H1 (cell line): ENCODE measurements around the gene SMIM38. TPM values are rescaled to one million over a fixed set of nuclear protein-coding genes. Genes with fewer than 3 reads are reported as not detected.

Experiments
- CTCF ChIA-PET: fragments of 300-600 bp; sonication (Branson Sonifier 250); formaldehyde crosslinking; loops from one replicate; lab custom pipeline; 2021; ENCODE audit not compliant: partially characterized antibody; lab: Charles Lee
- POLR2A ChIA-PET: fragments of 300-600 bp; sonication (Branson Sonifier 250); formaldehyde crosslinking; loops from one replicate; lab custom pipeline; 2021; ENCODE audit warnings: inconsistent platforms; ENCODE audit not compliant: partially characterized antibody; lab: Charles Lee
- DNase-seq, 2 experiments: peaks; one replicate each; pipeline versions ENCODE4 v3.0.0 to v3.0.0-alpha.2; 2010 to 2022; ENCODE audit warnings: low spot score in 2 of 2, low read depth in 1 of 2, mixed read lengths in 1 of 2
- FAIRE-seq: peaks from 2 replicates; lab custom pipeline; 2011; peaks lifted over from hg19 to GRCh38; lab: Jason Lieb, UNC
- H2AFZ ChIP-seq: 2 replicates; pipeline ENCODE4 v1.8.1; 2012; ENCODE audit warnings: low read length, inconsistent platforms
- H2AK5ac ChIP-seq: 2 replicates; pipeline ENCODE4 v1.6.1; 2013; ENCODE audit warnings: low read depth, low read length
- H2BK120ac ChIP-seq: replicated peaks from 2 replicates; pipeline ENCODE3; 2013; ENCODE audit warnings: low read depth, low read length, inconsistent platforms
- H2BK12ac ChIP-seq: 2 replicates; pipeline ENCODE4 v1.6.1; 2013; ENCODE audit warnings: low read depth, low read length
- H2BK15ac ChIP-seq: 2 replicates; pipeline ENCODE4 v1.6.1; 2013; ENCODE audit warnings: low read length
- H2BK20ac ChIP-seq: 2 replicates; pipeline ENCODE4 v1.6.1; 2013; ENCODE audit warnings: low read length
- H2BK5ac ChIP-seq: 2 replicates; pipeline ENCODE4 v1.6.1; 2013; ENCODE audit warnings: low read depth, low read length
- H3K14ac ChIP-seq: 2 replicates; pipeline ENCODE4 v1.6.1; 2013; ENCODE audit warnings: inconsistent platforms; ENCODE audit not compliant: insufficient read length
- H3K18ac ChIP-seq: 2 replicates; pipeline ENCODE4 v1.6.1; 2013; ENCODE audit warnings: low read length; ENCODE audit errors: extremely low read depth
- H3K23ac ChIP-seq: 2 replicates; pipeline ENCODE4 v1.6.1; 2013; ENCODE audit warnings: inconsistent platforms; ENCODE audit not compliant: insufficient read length
- H3K23me2 ChIP-seq: 2 replicates; pipeline ENCODE4 v1.6.1; 2013; ENCODE audit warnings: low read depth, low read length
- H3K27ac ChIP-seq: 2 replicates; pipeline ENCODE4 v1.6.1; 2011; ENCODE audit warnings: low read depth, low read length, inconsistent platforms
- H3K27me3 ChIP-seq, 4 experiments: replicated peaks in 1 of 4; 1 replicate in 1 of 4; 2 replicates in 3 of 4; pipeline versions ENCODE4 v1.6.1 to v1.8.1; 2011 to 2013; ENCODE audit warnings: low read length in 3 of 4, mild to moderate bottlenecking in 3 of 4, inconsistent platforms in 2 of 4, mixed read lengths in 2 of 4, moderate library complexity in 1 of 4; ENCODE audit not compliant: control insufficient read depth in 3 of 4, insufficient read depth in 3 of 4; ENCODE audit errors: extremely low read depth in 1 of 4
- H3K36me3 ChIP-seq, 4 experiments: 2 replicates each; pipeline versions ENCODE4 v1.6.1 to v1.8.1; 2011 to 2013; ENCODE audit warnings: mild to moderate bottlenecking in 4 of 4, low read length in 3 of 4, moderate library complexity in 2 of 4, control low read depth in 1 of 4, inconsistent platforms in 1 of 4; ENCODE audit not compliant: insufficient read depth in 4 of 4, control insufficient read depth in 2 of 4
- H3K4ac ChIP-seq: replicated peaks from 2 replicates; pipeline ENCODE3; 2013; ENCODE audit warnings: low read length, low read depth, mixed read lengths, inconsistent platforms; ENCODE audit not compliant: insufficient read length
- H3K4me1 ChIP-seq, 4 experiments: replicated peaks in 1 of 4; 1 replicate in 1 of 4; 2 replicates in 3 of 4; pipeline versions ENCODE4 v1.6.1 to v1.8.1; 2011 to 2013; ENCODE audit warnings: low read length in 3 of 4, inconsistent platforms in 2 of 4, mixed read lengths in 1 of 4; ENCODE audit not compliant: insufficient read depth in 4 of 4, control insufficient read depth in 3 of 4
- H3K4me2 ChIP-seq, 2 experiments: 2 replicates each; pipeline versions ENCODE4 v1.6.1 to v1.8.1; 2011 to 2013; ENCODE audit warnings: low read depth in 2 of 2, low read length in 2 of 2, control low read depth in 1 of 2, inconsistent platforms in 1 of 2, mild to moderate bottlenecking in 1 of 2; ENCODE audit not compliant: insufficient read depth in 1 of 2
- H3K4me3 ChIP-seq, 4 experiments: fragments of 200-600, 300-600 bp in 1 of 4; sonication (generic), shearing (Covaris generic), sonication (Bioruptor Twin) in 1 of 4; 2 replicates each; pipeline versions ENCODE4 v1.5.1 to v1.8.1; 2011 to 2016; ENCODE audit warnings: low read length in 4 of 4, low read depth in 3 of 4, control low read depth in 2 of 4, inconsistent platforms in 2 of 4, mild to moderate bottlenecking in 2 of 4, mixed read lengths in 1 of 4, moderate library complexity in 1 of 4; ENCODE audit not compliant: insufficient read depth in 2 of 4; ENCODE audit errors: extremely low read depth in 1 of 4
- H3K56ac ChIP-seq: replicated peaks from 2 replicates; pipeline ENCODE3; 2013; ENCODE audit warnings: low read depth, mild to moderate bottlenecking, mixed read lengths, low read length, inconsistent platforms; ENCODE audit not compliant: insufficient read length
- H3K79me1 ChIP-seq: 2 replicates; pipeline ENCODE4 v1.6.1; 2013; ENCODE audit warnings: low read depth, low read length, control low read depth
- H3K79me2 ChIP-seq, 2 experiments: 2 replicates each; pipeline versions ENCODE4 v1.6.1 to v1.8.1; 2012 to 2013; ENCODE audit warnings: low read length in 2 of 2, mild to moderate bottlenecking in 2 of 2, inconsistent platforms in 1 of 2; ENCODE audit not compliant: insufficient read depth in 2 of 2, control insufficient read depth in 1 of 2
- H3K9ac ChIP-seq, 4 experiments: replicated peaks in 1 of 4; 1 replicate in 1 of 4; 2 replicates in 3 of 4; pipeline versions ENCODE4 v1.6.1 to v1.8.1; 2011 to 2013; ENCODE audit warnings: low read depth in 3 of 4, low read length in 3 of 4, control low read depth in 2 of 4, mild to moderate bottlenecking in 2 of 4, moderate library complexity in 2 of 4, inconsistent platforms in 1 of 4; ENCODE audit errors: extremely low read depth in 1 of 4
- H3K9me3 ChIP-seq, 2 experiments: 2 replicates each; pipeline versions ENCODE4 v1.6.1 to v1.8.1; 2012 to 2013; ENCODE audit warnings: mild to moderate bottlenecking in 2 of 2, moderate library complexity in 2 of 2, control low read depth in 1 of 2, inconsistent platforms in 1 of 2, low read depth in 1 of 2, low read length in 1 of 2, mixed read lengths in 1 of 2; ENCODE audit not compliant: insufficient read depth in 2 of 2
- H4K20me1 ChIP-seq, 2 experiments: replicated peaks in 1 of 2; 2 replicates each; pipeline versions ENCODE3 to v1.8.1; 2011 to 2013; ENCODE audit warnings: inconsistent platforms in 2 of 2, low read length in 2 of 2, mild to moderate bottlenecking in 1 of 2; ENCODE audit not compliant: insufficient read depth in 2 of 2, control insufficient read depth in 1 of 2
- H4K5ac ChIP-seq: 2 replicates; pipeline ENCODE4 v1.6.1; 2013; ENCODE audit warnings: low read length, low read depth, mixed read lengths, inconsistent platforms; ENCODE audit not compliant: insufficient read length
- H4K8ac ChIP-seq: 2 replicates; pipeline ENCODE4 v1.8.0; 2013; ENCODE audit warnings: mild to moderate bottlenecking, moderate library complexity, low read length, inconsistent platforms; ENCODE audit not compliant: insufficient read depth; ENCODE audit errors: extremely low read depth
- H4K91ac ChIP-seq: replicated peaks from 2 replicates; pipeline ENCODE3; 2013; ENCODE audit warnings: low read length, mixed read lengths, inconsistent platforms; ENCODE audit not compliant: insufficient read length
- BACH1 ChIP-seq: IDR thresholded peaks from 2 replicates; pipeline ENCODE4 v1.6.1; 2012; ENCODE audit warnings: low read length, improper control_type of control experiment
- BRCA1 ChIP-seq: IDR thresholded peaks from 2 replicates; pipeline ENCODE4 v1.6.1; 2012; ENCODE audit warnings: low read depth, low read length, improper control_type of control experiment
- CHD2 ChIP-seq: IDR thresholded peaks from 2 replicates; pipeline ENCODE4 v1.6.1; 2012; ENCODE audit warnings: low read length, improper control_type of control experiment
- EP300 ChIP-seq, 2 experiments: IDR thresholded peaks; 1 replicate in 1 of 2; 2 replicates in 1 of 2; pipeline ENCODE4 v1.6.1; 2011 to 2012; ENCODE audit warnings: low read depth in 2 of 2, low read length in 2 of 2, mild to moderate bottlenecking in 2 of 2, borderline replicate concordance in 1 of 2, inconsistent platforms in 1 of 2, moderate library complexity in 1 of 2
- GABPA ChIP-seq: IDR thresholded peaks from 2 replicates; pipeline ENCODE4 v1.6.1; 2011; ENCODE audit warnings: mild to moderate bottlenecking, low read length, moderate library complexity, borderline replicate concordance; ENCODE audit not compliant: insufficient read depth
- HDAC2 ChIP-seq, 2 experiments: fragments of 300-600 bp in 1 of 2; sonication (generic) in 1 of 2; IDR thresholded peaks; 2 replicates each; pipeline ENCODE4 v1.6.1; 2011 to 2012; ENCODE audit warnings: low read depth in 2 of 2, low read length in 2 of 2, mild to moderate bottlenecking in 2 of 2, moderate library complexity in 2 of 2, borderline replicate concordance in 1 of 2, inconsistent platforms in 1 of 2
- HDAC6 ChIP-seq: IDR thresholded peaks from one replicate; pipeline ENCODE4 v1.7.1; 2012; ENCODE audit warnings: low read depth, mild to moderate bottlenecking, inconsistent platforms, low read length, moderate library complexity
- KDM5A ChIP-seq: fragments of 200-600 bp; IDR thresholded peaks from 2 replicates; pipeline ENCODE4 v1.7.1; 2012; ENCODE audit warnings: mild to moderate bottlenecking, low read length, inconsistent platforms, mixed read lengths
- PHF8 ChIP-seq: fragments of 200-600 bp; sonication (generic); conservative IDR thresholded peaks from 2 replicates; pipeline ENCODE4 v1.7.1; 2012; ENCODE audit warnings: low read depth, mild to moderate bottlenecking, inconsistent platforms, low read length, moderate library complexity
- RXRA ChIP-seq: IDR thresholded peaks from 2 replicates; pipeline ENCODE4 v1.6.1; 2011; ENCODE audit warnings: low read depth, mild to moderate bottlenecking, low read length, moderate library complexity; ENCODE audit not compliant: insufficient read depth
- SIN3A ChIP-seq, 2 experiments: IDR thresholded peaks in 1 of 2; conservative IDR thresholded peaks in 1 of 2; 2 replicates each; pipeline ENCODE4 v1.6.1; 2011 to 2012; ENCODE audit warnings: low read length in 2 of 2, improper control_type of control experiment in 1 of 2, low read depth in 1 of 2, mild to moderate bottlenecking in 1 of 2
- SIRT6 ChIP-seq: IDR thresholded peaks from one replicate; pipeline ENCODE4 v1.7.1; 2012; ENCODE audit warnings: low read length, inconsistent platforms
- SP2 ChIP-seq: IDR thresholded peaks from 2 replicates; pipeline ENCODE4 v1.6.1; 2012; ENCODE audit warnings: mild to moderate bottlenecking, low read length, inconsistent platforms
- SUZ12 ChIP-seq: fragments of 200-600 bp; sonication (generic); IDR thresholded peaks from 2 replicates; pipeline ENCODE4 v1.6.1; 2012; ENCODE audit warnings: mild to moderate bottlenecking, inconsistent platforms, low read length, moderate library complexity, mixed read lengths
- TBP ChIP-seq: IDR thresholded peaks from 2 replicates; pipeline ENCODE4 v1.6.1; 2011; ENCODE audit warnings: low read depth, low read length, improper control_type of control experiment
- YY1 ChIP-seq: IDR thresholded peaks from 2 replicates; pipeline ENCODE4 v1.6.1; 2011; ENCODE audit warnings: low read depth, mild to moderate bottlenecking, low read length
- WGBS, 2 experiments: shearing (Covaris generic) in 1 of 2; methylation state at CpG; one replicate each; pipeline versions ENCODE4 v1.1.6 to v1.1.7; 2013 to 2015; ENCODE audit warnings: low lambda C conversion rate in 2 of 2, mixed read lengths in 2 of 2, inconsistent platforms in 1 of 2, low coverage in 1 of 2, missing lambda C conversion rate in 1 of 2; ENCODE audit not compliant: insufficient replicate concordance in 2 of 2, insufficient coverage in 1 of 2, insufficient read length in 1 of 2; ENCODE audit errors: extremely low coverage in 1 of 2, missing lambda C conversion rate in 1 of 2; 5-methylcytosine and 5-hydroxymethylcytosine counted together
- polyA plus RNA-seq, 7 experiments: library from polyadenylated mRNA; depleted of rRNA in 3 of 7; stranded (reverse) in 5 of 7; unstranded in 2 of 7; fragments of >200 nt in 5 of 7; fragments of 200-250 nt in 2 of 7; gene quantifications; 1 replicate in 5 of 7; 2 replicates in 1 of 7; 4 replicates in 1 of 7; pipeline versions ENCODE4 v1.2.1 to v1.2.3, GENCODE V29; 2011 to 2013; ENCODE audit warnings: missing spikeins in 2 of 7, mixed read lengths in 2 of 7
- total RNA-seq: library from RNA; stranded (reverse); fragmentation: NEBNext Ultra II Directional; extraction: Animal tissue kit (Norgen Biotek cat#: 25700); gene quantifications from 2 replicates; pipeline ENCODE4 v1.2.1, GENCODE V29; 2021

Gene SMIM38
- total and polyA plus RNA-seq, 2 of the 8 experiments (the other 6 are each of a cell fraction or from before 2014, with no cell fraction given): 0.17 to 0.20 TPM

DNA sequence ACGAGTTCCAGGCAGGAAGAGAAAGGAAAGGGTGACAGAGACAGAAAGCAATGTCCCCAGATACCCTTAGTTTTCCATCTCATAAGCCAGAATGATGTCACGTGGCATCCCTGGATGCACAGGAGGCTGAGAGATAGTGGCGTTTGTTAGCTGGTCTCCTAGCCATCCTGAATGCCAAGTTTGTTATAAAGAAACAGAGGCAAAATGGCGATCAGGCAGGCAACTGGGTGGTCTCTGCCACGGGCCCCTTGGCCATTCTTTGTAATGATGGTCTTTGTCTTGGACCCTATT is 5.3 kb downstream of the SMIM38 start:
- Histone ChIP-seq H4K5ac (no peak overlapping the region), H2BK15ac (no peak overlapping the region), H3K36me3 (no peaks in the 10 kb centered on the region), H2BK20ac (no peak overlapping the region), H3K23me2 (no peaks in the 10 kb centered on the region), H4K20me1 (no peaks in the 10 kb centered on the region), H3K23ac (no peak overlapping the region), H4K91ac (no peak overlapping the region), H4K8ac (no peak overlapping the region), H3K4me2 (no peak overlapping the region), H2BK120ac (no peak overlapping the region), H3K18ac (no peak overlapping the region), H2BK5ac (no peak overlapping the region), H3K4me3 (no peak overlapping the region), H3K56ac (no peak overlapping the region), H3K27ac (no peak overlapping the region), H3K27me3 (no peaks in the 10 kb centered on the region), H3K4me1 (peaks cover 0 to under 1% (median 0%) of the 10 kb centered on the region in 4 experiments; a peak in 1 of 7 replicates), H2AFZ (no peak overlapping the region), H2AK5ac (no peak overlapping the region), H3K9ac (no peak overlapping the region), H2BK12ac (no peak overlapping the region), H3K79me1 (no peaks in the 10 kb centered on the region), H3K79me2 (no peaks in the 10 kb centered on the region), H3K14ac (no peak overlapping the region), H3K4ac (no peak overlapping the region), H3K9me3 (peaks cover 0 to 3% of the 10 kb centered on the region in 2 experiments; a peak in 1 of 4 replicates)
- CTCF ChIA-PET: no interaction called here
- DNase-seq: no peak
- POLR2A ChIA-PET: no interaction called here
- 85% methylated on average over 5 of the region's 5 CpGs; no CpG with 5 or more reads in 1 of the 2 experiments for WGBS, 2 experiments
- no peak for FAIRE-seq
- no peak for TF ChIP-seq PHF8
- TF ChIP-seq HDAC6: no peak
- TF ChIP-seq CHD2: no peak
- TF ChIP-seq GABPA: no peak
- TF ChIP-seq SIRT6: no peak
- no peak for TF ChIP-seq BACH1
- TF ChIP-seq SUZ12: no peak
- no peak for TF ChIP-seq SIN3A (conservative IDR thresholded peaks at IDR 0.05 in 1 of 2, IDR thresholded peaks at IDR 0.05 in 1 of 2; ENCODE audit: low read depth in 1 of 2, low read length in 2 of 2)
- TF ChIP-seq YY1: no peak
- TF ChIP-seq KDM5A: no peak
- TF ChIP-seq TBP: no peak
- no peak for TF ChIP-seq HDAC2 (IDR thresholded peaks at IDR 0.05; ENCODE audit: borderline replicate concordance in 1 of 2, low read depth in 2 of 2, low read length in 2 of 2)
- no peak for TF ChIP-seq BRCA1
- no peak for TF ChIP-seq SP2
- TF ChIP-seq RXRA: no peak
- no peak for TF ChIP-seq EP300 (IDR thresholded peaks at IDR 0.05; ENCODE audit: borderline replicate concordance in 1 of 2, low read depth in 2 of 2, low read length in 2 of 2)
